CD14-positive monocyte (primary cell): ENCODE results near the gene GLS. TPM values are rescaled to one million over a fixed set of nuclear protein-coding genes. Genes with fewer than 3 reads are reported as not detected.

Experiments used
- DNase-seq, 3 donors: peaks; one replicate each; pipeline ENCODE4 v3.0.0-alpha.2; 2011 to 2022
- H2AFZ ChIP-seq: 2 replicates; pipeline ENCODE4 v1.6.0; 2012; ENCODE audit warnings: mild to moderate bottlenecking, low read depth, low read length, inconsistent platforms; ENCODE audit not compliant: insufficient read depth, poor library complexity, severe bottlenecking
- H3K27ac ChIP-seq, 2 donors: 1 replicate in 1 of 2; 2 replicates in 1 of 2; pipeline ENCODE4 v1.5.1; 2012 to 2013; ENCODE audit warnings: low read length in 2 of 2, control low read depth in 1 of 2, inconsistent platforms in 1 of 2, low read depth in 1 of 2, mild to moderate bottlenecking in 1 of 2
- H3K27me3 ChIP-seq, 2 donors: one replicate each; pipeline versions ENCODE4 v1.6.0 to v1.6.1; 2011 to 2013; ENCODE audit warnings: low read length in 2 of 2; ENCODE audit not compliant: control insufficient read depth in 2 of 2, insufficient read depth in 2 of 2
- H3K36me3 ChIP-seq, 2 donors: replicated peaks in 1 of 2; 1 replicate in 1 of 2; 2 replicates in 1 of 2; pipeline versions ENCODE4 v1.5.1 to v1.6.1; 2012 to 2013; ENCODE audit warnings: low read length in 2 of 2, control low read depth in 1 of 2, inconsistent platforms in 1 of 2, mild to moderate bottlenecking in 1 of 2; ENCODE audit not compliant: insufficient read depth in 2 of 2, control insufficient read depth in 1 of 2
- H3K4me1 ChIP-seq, 2 donors: 1 replicate in 1 of 2; 2 replicates in 1 of 2; pipeline versions ENCODE4 v1.5.1 to v1.6.1; 2012 to 2013; ENCODE audit warnings: low read length in 2 of 2, control low read depth in 1 of 2, inconsistent platforms in 1 of 2, mild to moderate bottlenecking in 1 of 2, moderate library complexity in 1 of 2; ENCODE audit not compliant: insufficient read depth in 2 of 2, control insufficient read depth in 1 of 2
- H3K4me2 ChIP-seq: replicated peaks from 2 replicates; pipeline ENCODE3; 2012; ENCODE audit warnings: low read length, moderate library complexity, mild to moderate bottlenecking; ENCODE audit not compliant: poor library complexity, severe bottlenecking; ENCODE audit errors: extremely low read depth
- H3K4me3 ChIP-seq, 3 experiments: fragments of 200-600 bp in 1 of 3; sonication (generic) in 1 of 3; replicated peaks in 1 of 3; 1 replicate in 2 of 3; 2 replicates in 1 of 3; pipeline ENCODE4 v1.5.1; 2011 to 2013; ENCODE audit warnings: low read length in 3 of 3, mild to moderate bottlenecking in 3 of 3, control low read depth in 2 of 3, low read depth in 2 of 3, inconsistent platforms in 1 of 3, moderate library complexity in 1 of 3
- H3K79me2 ChIP-seq: 2 replicates; pipeline ENCODE4 v1.6.0; 2012; ENCODE audit warnings: mild to moderate bottlenecking, control low read depth, inconsistent platforms, low read length, moderate library complexity; ENCODE audit not compliant: insufficient read depth
- H3K9ac ChIP-seq: 2 replicates; pipeline ENCODE4 v1.6.0; 2017; ENCODE audit warnings: low read length, mild to moderate bottlenecking; ENCODE audit not compliant: insufficient read depth, poor library complexity, severe bottlenecking
- H3K9me3 ChIP-seq, 2 donors: replicated peaks in 1 of 2; 1 replicate in 1 of 2; 2 replicates in 1 of 2; pipeline versions ENCODE4 v1.5.1 to v1.6.1; 2012 to 2013; ENCODE audit warnings: low read length in 2 of 2, control low read depth in 1 of 2; ENCODE audit not compliant: control insufficient read depth in 1 of 2, insufficient read depth in 1 of 2
- H4K20me1 ChIP-seq: 2 replicates; pipeline ENCODE4 v1.6.0; 2012; ENCODE audit warnings: mild to moderate bottlenecking, low read length, control low read depth, moderate library complexity; ENCODE audit not compliant: insufficient read depth
- H3K27ac Mint-ChIP-seq, 7 donors: one replicate each; pipeline ENCODE4 v1.8.0; 2020; ENCODE audit warnings: mild to moderate bottlenecking in 7 of 7, mixed read lengths in 7 of 7, moderate library complexity in 6 of 7, inconsistent platforms in 2 of 7
- H3K27me3 Mint-ChIP-seq, 3 donors: one replicate each; pipeline ENCODE4 v1.8.0; 2021 to 2022; ENCODE audit warnings: low read depth in 3 of 3, mild to moderate bottlenecking in 3 of 3, mixed read lengths in 3 of 3, moderate library complexity in 3 of 3, inconsistent platforms in 1 of 3
- H3K36me3 Mint-ChIP-seq, 2 donors: one replicate each; pipeline ENCODE4 v1.8.0; 2020; ENCODE audit warnings: mixed read lengths in 2 of 2, inconsistent platforms in 1 of 2, mild to moderate bottlenecking in 1 of 2
- H3K4me1 Mint-ChIP-seq: one replicate; pipeline ENCODE4 v1.8.0; 2020; ENCODE audit warnings: mild to moderate bottlenecking, mixed read lengths
- H3K4me3 Mint-ChIP-seq, 2 donors: one replicate each; pipeline ENCODE4 v1.8.0; 2020; ENCODE audit warnings: mild to moderate bottlenecking in 2 of 2, mixed read lengths in 2 of 2, moderate library complexity in 1 of 2
- H3K9me3 Mint-ChIP-seq, 7 donors: one replicate each; pipeline ENCODE4 v1.8.0; 2020 to 2022; ENCODE audit warnings: mixed read lengths in 7 of 7, mild to moderate bottlenecking in 6 of 7, moderate library complexity in 6 of 7, inconsistent platforms in 2 of 7
- CTCF ChIP-seq: fragments of 200-600 bp; IDR thresholded peaks from one replicate; pipeline ENCODE4 v1.8.0; 2022; ENCODE audit warnings: antibody characterized with exemption, mild to moderate bottlenecking
- WGBS: methylation state at CpG from one replicate; pipeline ENCODE4 v1.1.5; 2013; ENCODE audit warnings: missing lambda C conversion rate; ENCODE audit not compliant: insufficient coverage; 5-methylcytosine and 5-hydroxymethylcytosine counted together
- intact Hi-C, 2 donors: fragments of 100-400 bp; cut with micrococcal nuclease; formaldehyde crosslinking; loops; one replicate each; pipeline versions ENCODE4 v1.15.0 to v1.15.1; 2023
- polyA plus RNA-seq, 3 donors: library from polyadenylated mRNA; depleted of rRNA in 1 of 3; unstranded in 2 of 3; stranded (reverse) in 1 of 3; fragments of 300-500 nt in 2 of 3; fragments of >200 nt in 1 of 3; fragmentation: Illumina TruSeq in 2 of 3; gene quantifications; 1 replicate in 2 of 3; 2 replicates in 1 of 3; pipeline ENCODE4 v1.2.3, GENCODE V29; 2012 to 2021

Gene GLS
- polyA plus RNA-seq, 3 donors: 6.0 to 29.5 (median 9.0) TPM

- no peaks in the 10 kb centered on the region for H3K9me3 Mint-ChIP-seq
- Histone ChIP-seq H3K4me3 (no peak overlapping the region), H3K4me1 (peaks cover 4 to 35% of the 10 kb centered on the region in 2 donors), H2AFZ (no peak overlapping the region), H3K79me2 (peaks cover 95% of the 10 kb centered on the region), H3K9ac (no peak overlapping the region), H3K4me2 (no peak overlapping the region), H3K36me3 (peaks cover 0 to 7% of the 10 kb centered on the region in 2 donors), H3K9me3 (no peaks in the 10 kb centered on the region), H3K27me3 (no peaks in the 10 kb centered on the region), H4K20me1 (peaks cover 90% of the 10 kb centered on the region), H3K27ac (peak overlapping the region in 1 of 2 donors; percentile 0)
- no peak for TF ChIP-seq CTCF
- intact Hi-C loops: no loop called here
- peak overlapping the region in 1 of 7 donors; percentile 47 for H3K27ac Mint-ChIP-seq
- no peak for DNase-seq
- no peaks in the 10 kb centered on the region for H3K27me3 Mint-ChIP-seq
- WGBS: no CpG with 5 or more reads among the region's 3 CpGs
- H3K36me3 Mint-ChIP-seq: peaks cover 0 to 3% of the 10 kb centered on the region in 2 donors
- peaks cover 49% of the 10 kb centered on the region for H3K4me1 Mint-ChIP-seq
- no peak overlapping the region for H3K4me3 Mint-ChIP-seq
Observed at GRCh38 chr2:190889175-190889943, 8.7 kb downstream of the GLS start.

- Mint-ChIP-seq H3K27ac (peak overlapping the region; percentile 79 to 92 (median 80)), H3K27me3 (no peaks in the 10 kb centered on the region), H3K9me3 (no peaks in the 10 kb centered on the region), H3K36me3 (peaks cover 8 to 12% of the 10 kb centered on the region in 2 donors), H3K4me1 (peaks cover 38% of the 10 kb centered on the region), H3K4me3 (no peak overlapping the region)
- Histone ChIP-seq H3K27me3 (no peaks in the 10 kb centered on the region), H3K4me1 (peaks cover 4 to 31% of the 10 kb centered on the region in 2 donors), H3K27ac (peak overlapping the region in 1 of 2 donors; percentile 68), H2AFZ (no peak overlapping the region), H3K4me3 (no peak overlapping the region), H3K9me3 (no peaks in the 10 kb centered on the region), H3K36me3 (peaks cover 8 to 24% of the 10 kb centered on the region in 2 donors), H3K4me2 (no peak overlapping the region), H4K20me1 (peaks cover 85% of the 10 kb centered on the region), H3K9ac (no peak overlapping the region), H3K79me2 (peaks cover 82% of the 10 kb centered on the region)
- no peak for TF ChIP-seq CTCF
- DNase-seq: peak; percentile 68 to 84 (median 83)
- intact Hi-C loops: no loop called here
Observed at GRCh38 chr2:190891372-190891771, 10.8 kb downstream of the GLS start.
